Dermis microvascular lymphatic vessel endothelial cell (primary cell): ENCODE data around the gene LCA5. TPM values are rescaled to one million over a fixed set of nuclear protein-coding genes. Genes with fewer than 3 reads are reported as not detected.
"Not testable (repeated sequence)": the region's sequence is repeated elsewhere in the genome, so short reads cannot be mapped to it uniquely, and the experiment has no call there.

Experiments
- DNase-seq, 2 donors: peaks; one replicate each; pipeline versions ENCODE4 v3.0.0 to v3.0.0-alpha.2; 2010; ENCODE audit warnings: low read depth in 2 of 2
- total RNA-seq: library from RNA; depleted of rRNA; stranded (reverse); fragments of >200 nt; gene quantifications from 2 replicates; pipeline ENCODE4 v1.2.1, GENCODE V29; 2014

The LCA5 gene
- total RNA-seq, 1 donor from 2014 or later, result 2.2 TPM

DNA sequence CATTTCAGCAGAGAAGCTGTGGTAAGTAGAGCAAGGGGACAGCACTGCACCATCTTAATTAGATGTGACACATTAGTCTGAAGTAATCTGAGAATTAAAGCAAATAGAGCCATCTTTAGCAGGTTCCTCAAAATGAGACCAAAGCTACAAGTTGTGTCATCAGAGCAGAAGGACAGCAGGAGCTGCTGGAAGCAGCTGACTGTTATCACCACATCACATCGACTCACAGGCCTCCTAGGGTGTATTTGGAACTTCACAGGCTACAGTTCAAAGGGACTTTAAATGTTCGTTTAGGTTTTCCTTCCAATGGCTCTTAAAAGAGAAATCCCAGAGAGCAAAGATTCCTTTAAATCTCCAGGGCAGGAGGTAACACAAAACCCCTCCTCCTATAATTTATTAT, 69.5 kb downstream of the LCA5 start:
- no peak for DNase-seq

DNA sequence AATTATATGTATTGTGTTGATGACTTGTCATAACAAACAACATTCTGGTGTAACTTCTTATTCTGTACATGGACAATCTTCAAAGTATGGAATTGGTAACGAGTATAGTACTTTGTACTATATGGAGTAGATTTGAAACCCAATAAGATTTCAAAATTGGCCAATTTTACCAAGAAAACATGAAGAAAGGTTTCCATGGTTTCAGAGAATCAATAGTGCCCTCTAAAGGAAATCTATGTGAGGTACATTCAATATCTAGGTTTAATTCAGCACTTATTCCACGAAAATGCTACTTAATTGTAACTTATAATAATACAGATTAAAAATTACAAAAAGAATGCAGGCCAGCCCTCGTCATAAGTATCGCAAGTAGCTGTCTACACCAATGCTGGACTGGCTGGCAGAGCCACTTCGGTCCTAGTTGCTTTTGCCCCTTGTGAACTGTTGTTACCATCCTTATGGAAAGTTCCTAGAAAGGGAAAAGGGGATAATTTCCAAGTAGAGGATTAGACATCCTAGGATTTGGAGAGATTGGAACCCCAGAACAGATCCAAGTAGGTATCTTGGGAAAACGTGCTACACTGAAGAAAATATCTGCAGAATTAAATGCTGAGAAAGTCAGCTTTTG, 70.9 kb downstream of the LCA5 start:
- peak; percentile 18 to 53 for DNase-seq

- DNase-seq, result no peak
Observed at GRCh38 chr6:79465381-79465780, 71.8 kb downstream of the LCA5 start.

DNA sequence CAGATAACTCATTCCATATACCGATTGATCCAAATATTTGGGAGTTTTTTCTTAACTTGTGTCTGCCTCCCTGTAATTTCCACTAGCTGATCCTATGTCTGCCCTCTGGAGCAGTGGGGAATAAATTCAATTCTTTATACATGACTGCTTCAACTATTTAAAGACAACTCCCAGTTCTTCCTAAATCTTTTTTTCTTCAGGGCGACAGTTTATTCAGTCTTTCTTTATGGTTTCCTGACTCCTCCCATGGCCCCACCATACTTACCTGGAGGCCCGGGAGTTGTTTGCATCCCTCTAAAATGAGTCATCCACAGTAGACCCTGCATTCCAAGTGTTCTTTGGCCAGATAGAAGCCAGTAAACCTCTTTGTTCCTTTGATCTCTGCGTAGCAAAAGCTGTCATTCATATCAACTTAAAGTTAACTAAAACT, 73.6 kb downstream of the LCA5 start:
- DNase-seq, result peak in 1 of 2 donors; percentile 11

DNA sequence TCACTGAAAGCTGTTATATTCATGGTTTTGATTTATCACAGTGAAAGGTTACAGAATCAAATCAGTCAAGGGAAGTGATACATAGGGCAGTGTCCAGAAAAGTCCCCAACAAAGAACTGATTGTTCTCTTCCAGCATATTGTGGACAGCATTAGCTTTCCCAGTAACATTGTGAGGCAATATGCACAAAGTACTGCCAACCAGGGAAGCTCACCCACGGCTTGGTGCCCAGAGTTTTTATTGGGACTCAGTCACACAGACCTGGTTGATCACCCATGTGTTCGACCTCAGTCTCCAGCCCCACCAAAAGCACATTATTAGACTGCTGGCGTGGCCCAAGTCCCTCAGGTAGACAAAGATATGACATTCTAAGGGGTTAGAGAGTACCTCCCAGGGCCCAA, 76.0 kb downstream of the LCA5 start:
- DNase-seq, result no peak

DNA sequence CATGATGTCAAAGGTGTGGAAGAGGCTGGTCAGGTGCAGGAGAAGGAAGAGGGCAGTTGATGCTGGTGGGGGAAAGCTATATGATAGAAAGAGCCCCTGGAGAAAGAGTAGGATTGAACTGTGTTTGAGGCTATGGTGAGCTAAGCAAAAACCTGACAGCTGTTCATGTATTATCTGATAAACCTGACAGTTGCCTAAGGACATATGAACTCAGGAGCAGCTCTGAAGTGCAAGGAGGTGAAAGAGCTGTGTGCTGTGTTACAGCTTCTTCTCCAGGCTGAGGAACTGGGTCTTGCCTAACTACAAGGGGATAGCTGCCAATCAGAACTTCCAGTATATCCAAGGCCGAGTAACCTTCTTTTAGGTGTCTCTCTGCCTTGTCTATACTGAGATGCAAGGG, 81.8 kb downstream of the LCA5 start:
- no peak for DNase-seq

GRCh38 chr6:79453558-79454042, 83.6 kb downstream of the LCA5 start:
- DNase-seq, result no peak

DNA sequence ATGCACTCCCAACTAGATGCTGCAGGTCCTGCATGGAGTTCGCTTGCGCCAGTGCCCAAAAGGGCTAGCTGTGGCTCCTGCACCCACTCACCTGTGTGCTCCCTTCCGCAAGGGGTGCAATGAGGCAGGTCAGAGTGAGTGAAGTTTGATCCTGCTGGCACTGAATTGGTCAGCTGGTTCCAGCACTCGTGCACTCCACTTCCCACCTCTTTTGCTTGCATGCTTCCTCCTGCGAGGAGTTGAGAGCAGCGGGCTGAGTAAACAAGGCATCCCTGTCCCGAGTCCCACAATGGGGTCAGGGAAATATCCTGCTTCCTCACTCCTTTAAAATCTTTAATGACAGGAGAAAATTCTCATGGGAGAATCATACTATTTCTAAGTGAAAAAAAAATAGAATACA, 86.2 kb downstream of the LCA5 start:
- DNase-seq, result peak in 1 of 2 donors; percentile 15

DNA sequence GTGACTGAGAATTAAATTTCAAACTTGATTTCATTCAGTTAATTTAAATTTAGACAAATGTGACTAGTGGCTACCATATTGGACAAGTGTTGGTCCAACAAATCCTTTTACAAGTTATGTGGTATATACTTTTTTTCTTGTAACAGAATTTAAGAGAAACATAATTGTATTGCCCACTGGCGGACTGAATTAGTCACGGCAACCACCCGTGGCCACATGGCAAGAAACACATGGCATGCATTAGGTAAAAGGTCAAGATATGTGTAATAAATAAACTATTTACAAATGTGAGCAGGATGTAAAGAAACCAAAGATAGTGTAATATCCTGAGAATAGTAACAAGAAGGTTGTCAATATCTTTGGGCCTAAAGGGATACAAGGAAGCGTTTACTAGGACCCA, 91.2 kb downstream of the LCA5 start:
- DNase-seq, result no peak

DNA sequence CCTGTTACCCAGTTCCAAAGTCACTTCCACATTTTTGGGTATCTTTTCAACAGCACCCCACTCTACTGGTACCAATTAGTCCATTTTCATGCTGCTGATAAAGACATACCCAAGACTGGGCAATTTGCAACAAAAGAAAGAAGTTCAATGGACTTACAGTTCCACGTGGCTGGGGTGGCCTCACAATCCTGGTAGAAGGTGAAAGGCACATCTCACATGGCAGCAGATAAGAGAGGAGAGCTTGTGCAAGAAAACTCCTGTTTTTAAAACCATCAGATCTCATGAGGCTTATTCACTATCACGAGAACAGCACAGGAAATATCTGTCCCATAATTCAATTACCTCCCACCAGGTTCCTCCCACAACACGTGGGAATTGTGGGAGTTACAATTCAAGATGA, 93.4 kb downstream of the LCA5 start:
- DNase-seq, result not testable (repeated sequence)

- peak; percentile 40 to 48 for DNase-seq
Observed at GRCh38 chr6:79441192-79441591, 96.0 kb downstream of the LCA5 start.

DNA sequence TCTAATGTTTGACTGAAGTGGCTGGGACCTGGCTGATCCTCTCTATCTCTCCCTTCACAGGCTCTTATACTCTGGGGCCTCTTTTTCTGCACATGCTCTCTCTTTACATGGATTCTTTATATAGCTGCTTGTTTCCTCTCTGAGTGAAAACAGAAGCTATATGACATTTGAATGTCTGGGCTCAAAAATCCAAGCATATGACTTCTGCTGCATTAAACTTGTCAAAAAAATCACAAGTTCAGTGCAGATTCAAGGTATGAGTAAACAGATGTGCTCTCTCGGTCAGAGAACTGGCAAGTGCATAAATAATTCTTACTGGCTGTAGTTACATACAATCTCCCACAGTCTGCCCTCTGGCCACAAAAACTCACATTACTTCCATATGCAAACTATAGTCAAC, 96.6 kb downstream of the LCA5 start:
- DNase-seq, result no peak

GRCh38 chr6:79438030-79438429, 99.2 kb downstream of the LCA5 start:
- peak; percentile 52 to 64 for DNase-seq

DNA sequence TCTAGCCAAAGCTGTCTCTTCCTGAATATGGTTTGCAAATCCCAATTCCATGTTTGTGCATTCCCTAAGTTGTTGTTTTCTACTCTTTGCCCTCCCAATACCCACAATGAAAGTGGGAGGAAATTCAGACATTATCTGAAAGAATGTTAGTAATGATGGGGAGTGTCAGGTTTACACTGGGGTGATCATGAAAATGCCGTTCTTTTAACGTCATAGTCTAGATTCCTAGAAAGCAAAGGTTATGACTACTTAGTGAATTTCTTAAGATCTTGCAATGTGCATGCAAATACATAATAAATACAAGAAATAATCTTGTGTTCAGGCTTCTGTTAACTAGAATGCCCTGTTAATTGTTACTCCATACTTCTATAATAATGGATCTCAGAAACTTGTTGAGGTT, 101.0 kb downstream of the LCA5 start:
- DNase-seq, result no peak

- DNase-seq, result no peak
Observed at GRCh38 chr6:79435746-79436145, 101.5 kb downstream of the LCA5 start.

Other genes starting within 250 kb of the LCA5 start
- gene SH3BGRL2, start 93.9 kb upstream of the LCA5 start, total RNA-seq, result 81.8 and 98.2 TPM in 2 replicates